GM19035 (cell line): ENCODE results near the gene TUG1.

Experiments used
- ATAC-seq: cut with Tn5 transposase; IDR thresholded peaks from one replicate; pipeline ENCODE4 v1.9.1; 2021; ENCODE audit not compliant: unreplicated experiment

TUG1 gene

GRCh38 chr22:30996462-30996861, 27.4 kb downstream of the TUG1 start:
- no peak for ATAC-seq

DNA sequence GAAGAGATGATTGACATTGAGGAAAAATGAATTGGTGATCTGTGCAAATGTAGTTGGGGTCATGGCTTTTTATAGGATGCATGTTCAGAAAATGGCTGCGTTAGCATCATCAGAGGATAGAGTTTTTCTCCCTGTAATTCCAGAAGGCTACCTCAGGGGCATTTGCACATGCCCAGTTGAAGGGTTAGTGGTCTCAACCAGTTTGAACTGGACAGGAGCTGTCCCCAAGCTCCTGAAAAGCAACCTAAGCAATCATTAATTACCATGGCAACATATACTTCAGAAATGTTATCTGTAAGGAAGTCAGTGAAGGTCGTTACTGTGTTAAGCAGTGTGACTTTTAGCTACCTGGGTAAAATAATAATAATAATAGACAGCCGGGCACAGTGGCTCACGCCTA, 29.3 kb downstream of the TUG1 start:
- ATAC-seq = no peak

DNA sequence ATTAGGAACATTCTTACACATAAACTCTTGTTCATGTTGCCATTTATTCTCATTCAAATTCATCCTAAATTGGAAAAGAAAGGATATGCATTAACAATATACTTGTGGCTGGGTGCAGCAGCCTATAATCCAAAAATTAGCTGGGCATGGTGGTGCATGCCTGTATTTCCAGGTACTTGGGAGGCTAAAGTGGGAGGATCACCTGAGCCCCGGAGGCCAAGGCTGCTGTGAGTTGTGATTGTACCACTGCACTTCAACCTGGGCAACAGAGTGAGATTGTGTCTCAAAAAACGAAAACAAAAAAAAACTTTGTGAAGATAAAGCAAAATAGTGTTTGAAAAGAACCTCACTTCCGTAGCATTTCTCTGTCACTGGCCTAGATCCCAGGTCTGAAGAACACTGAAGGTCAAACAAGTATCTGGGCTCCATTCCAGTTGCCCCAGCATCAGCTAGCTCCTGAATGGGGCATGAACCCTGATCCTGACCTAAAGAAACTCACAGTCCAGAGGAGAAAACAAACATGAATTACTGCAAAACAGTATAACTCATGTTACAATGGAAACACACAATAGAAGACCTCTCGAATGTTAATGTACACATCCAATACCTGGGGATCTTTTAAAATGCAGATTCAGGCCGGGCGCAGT, 32.2 kb downstream of the TUG1 start:
- no peak for ATAC-seq

DNA sequence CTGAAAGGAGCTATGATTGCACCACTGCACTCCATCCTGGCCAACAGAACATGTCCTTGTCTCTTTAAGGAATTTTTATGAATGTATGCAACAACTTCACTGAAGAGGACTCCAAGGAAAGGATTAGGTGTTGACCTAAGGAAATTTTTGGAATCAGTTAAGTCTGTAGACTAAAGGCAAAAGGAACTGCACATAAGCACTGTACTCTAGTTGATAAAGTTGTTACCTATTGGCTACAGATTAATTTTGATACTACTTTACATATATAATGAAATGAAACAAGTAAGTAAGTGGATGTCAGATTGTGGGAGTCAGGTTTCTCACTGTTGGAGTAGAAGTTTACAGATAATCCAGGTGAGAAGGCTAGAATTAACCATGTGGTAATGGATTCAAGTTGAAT, 36.5 kb downstream of the TUG1 start:
- ATAC-seq = no peak

DNA sequence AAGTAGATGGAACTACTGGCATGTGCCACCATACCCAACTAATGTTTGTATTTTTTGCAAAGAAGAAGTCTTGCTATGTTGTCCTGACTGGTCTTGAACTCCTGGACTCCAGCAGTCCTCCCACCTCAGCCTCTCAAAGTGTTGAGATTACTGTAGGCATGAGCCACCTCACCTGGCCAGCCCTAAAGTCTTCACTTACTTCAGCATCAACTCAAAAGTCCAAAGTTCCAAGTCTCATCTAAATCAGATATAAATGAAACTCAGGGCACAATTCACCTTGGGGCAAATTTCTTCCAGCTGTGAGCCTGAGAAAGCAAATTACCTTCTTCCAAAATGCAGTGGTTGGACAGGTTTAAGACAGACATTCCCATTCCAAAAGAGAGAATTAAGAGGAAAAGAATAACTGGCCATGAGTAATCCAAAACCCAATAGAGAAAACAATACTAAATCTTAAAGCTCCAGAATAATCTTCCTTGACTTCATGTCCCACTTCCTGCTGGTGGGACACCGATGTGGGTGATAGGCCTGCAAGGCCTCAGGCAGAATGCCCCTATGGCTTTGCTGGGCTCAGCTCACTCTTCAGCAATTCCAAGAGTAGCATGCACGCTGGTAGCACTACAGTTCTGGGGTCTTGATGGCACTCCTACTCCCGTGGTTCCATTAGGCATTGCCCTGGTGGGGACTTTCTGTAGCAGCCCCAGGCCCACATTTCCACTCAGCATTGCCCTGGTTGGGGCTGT, 50.3 kb downstream of the TUG1 start:
- ATAC-seq = no peak

GRCh38 chr22:31020334-31020733, 51.3 kb downstream of the TUG1 start:
- no peak for ATAC-seq

DNA sequence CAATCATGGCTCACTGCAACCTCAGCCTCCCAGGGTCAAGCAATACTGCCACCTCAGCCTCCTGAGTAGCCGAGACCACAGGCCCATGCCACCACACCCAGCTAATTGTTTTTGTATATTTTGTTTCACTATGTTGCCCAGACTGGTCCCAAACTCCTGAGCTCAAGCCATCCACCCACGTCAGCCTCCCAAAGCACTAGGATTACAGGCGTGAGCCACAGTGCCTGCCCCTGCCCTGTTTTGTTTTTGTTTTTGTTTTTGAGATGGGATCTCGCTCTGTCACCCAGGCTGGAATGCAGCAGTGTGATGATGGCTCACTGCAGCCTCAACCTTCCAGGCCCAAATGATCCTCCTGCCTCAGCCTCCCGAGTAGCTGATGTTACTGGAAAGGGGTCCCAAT, 53.5 kb downstream of the TUG1 start:
- ATAC-seq = no peak
